Measurements from ENCODE around the gene GBP6.

- TF ChIP-seq, protein P1, sequence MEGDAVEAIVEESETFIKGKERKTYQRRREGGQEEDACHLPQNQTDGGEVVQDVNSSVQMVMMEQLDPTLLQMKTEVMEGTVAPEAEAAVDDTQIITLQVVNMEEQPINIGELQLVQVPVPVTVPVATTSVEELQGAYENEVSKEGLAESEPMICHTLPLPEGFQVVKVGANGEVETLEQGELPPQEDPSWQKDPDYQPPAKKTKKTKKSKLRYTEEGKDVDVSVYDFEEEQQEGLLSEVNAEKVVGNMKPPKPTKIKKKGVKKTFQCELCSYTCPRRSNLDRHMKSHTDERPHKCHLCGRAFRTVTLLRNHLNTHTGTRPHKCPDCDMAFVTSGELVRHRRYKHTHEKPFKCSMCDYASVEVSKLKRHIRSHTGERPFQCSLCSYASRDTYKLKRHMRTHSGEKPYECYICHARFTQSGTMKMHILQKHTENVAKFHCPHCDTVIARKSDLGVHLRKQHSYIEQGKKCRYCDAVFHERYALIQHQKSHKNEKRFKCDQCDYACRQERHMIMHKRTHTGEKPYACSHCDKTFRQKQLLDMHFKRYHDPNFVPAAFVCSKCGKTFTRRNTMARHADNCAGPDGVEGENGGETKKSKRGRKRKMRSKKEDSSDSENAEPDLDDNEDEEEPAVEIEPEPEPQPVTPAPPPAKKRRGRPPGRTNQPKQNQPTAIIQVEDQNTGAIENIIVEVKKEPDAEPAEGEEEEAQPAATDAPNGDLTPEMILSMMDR (IDR thresholded peaks at IDR 0.05; ENCODE audit: low read length), result no peak
- TF ChIP-seq EZH2 (optimal IDR thresholded peaks at IDR 0.05; ENCODE audit: low read depth, low read length) (no peak), EZH2phosphoT487 (IDR thresholded peaks at IDR 0.05; ENCODE audit: low read length) (no peak)
Measured at GRCh38 chr1:89433421-89433820, 69.6 kb downstream of the GBP6 start.

All from MM.1S (cell line).